SU-DHL-6 (cell line): ENCODE measurements around the gene TXNDC11.

Experiments
- H2AFZ ChIP-seq: fragments of 200-600 bp; sonication (generic); 2 replicates; pipeline ENCODE4 v1.6.1; 2014; ENCODE audit warnings: low read depth, mild to moderate bottlenecking, moderate library complexity, mixed read lengths, antibody characterized with exemption, low read length; ENCODE audit not compliant: severe bottlenecking
- H3F3A ChIP-seq: fragments of 200-600 bp; shearing (Covaris generic); 2 replicates; pipeline ENCODE4 v1.6.0; 2016; ENCODE audit warnings: antibody characterized with exemption, mild to moderate bottlenecking; ENCODE audit not compliant: insufficient read depth
- H3K27ac ChIP-seq: fragments of 200-600 bp; sonication (generic); 2 replicates; pipeline ENCODE4 v1.5.1; 2016; ENCODE audit warnings: low read depth, mild to moderate bottlenecking, low read length, moderate library complexity, mixed read lengths
- H3K27me3 ChIP-seq: fragments of 200-600 bp; sonication (generic), shearing (Covaris generic); 2 replicates; pipeline ENCODE4 v1.6.0; 2014; ENCODE audit warnings: mild to moderate bottlenecking, low read length
- H3K36me3 ChIP-seq: fragments of 200-600 bp; sonication (generic); 2 replicates; pipeline ENCODE4 v1.6.1; 2014; ENCODE audit warnings: mild to moderate bottlenecking, low read length, mixed read lengths
- H3K4me2 ChIP-seq: fragments of 300-600, 200-600 bp; shearing (Covaris generic), sonication (generic); 2 replicates; pipeline ENCODE4 v1.6.0; 2014; ENCODE audit warnings: low read length, low read depth, mild to moderate bottlenecking; ENCODE audit not compliant: poor library complexity, severe bottlenecking
- H3K4me3 ChIP-seq: fragments of 200-600 bp; sonication (generic); 2 replicates; pipeline ENCODE4 v1.5.1; 2014; ENCODE audit warnings: antibody characterized with exemption, low read length, mild to moderate bottlenecking, mixed read lengths; ENCODE audit not compliant: insufficient read depth, poor library complexity, severe bottlenecking
- H3K79me2 ChIP-seq: fragments of 200-600 bp; sonication (generic); 2 replicates; pipeline ENCODE4 v1.6.1; 2014; ENCODE audit warnings: mild to moderate bottlenecking, low read length, moderate library complexity; ENCODE audit not compliant: insufficient read depth
- H3K9ac ChIP-seq: fragments of 200-600 bp; sonication (generic); 2 replicates; pipeline ENCODE4 v1.7.0; 2014; ENCODE audit warnings: mild to moderate bottlenecking, low read length
- H3K9me2 ChIP-seq: fragments of 200-600 bp; sonication (generic); replicated peaks from 2 replicates; pipeline ENCODE4 v1.6.1; 2014; ENCODE audit warnings: low read length; ENCODE audit not compliant: insufficient read depth
- H3K9me3 ChIP-seq: fragments of 200-600 bp; sonication (generic); 2 replicates; pipeline ENCODE4 v1.6.1; 2014; ENCODE audit warnings: low read length, mixed read lengths; ENCODE audit not compliant: insufficient read depth
- H4K20me1 ChIP-seq: fragments of 200-600 bp; sonication (generic); 2 replicates; pipeline ENCODE4 v1.6.1; 2014; ENCODE audit warnings: low read depth, mild to moderate bottlenecking, antibody characterized with exemption, low read length, moderate library complexity, mixed read lengths
- EZH2phosphoT487 ChIP-seq: fragments of 200-600 bp; sonication (generic), shearing (Covaris generic); conservative IDR thresholded peaks from 2 replicates; pipeline ENCODE4 v1.6.1; 2018; ENCODE audit warnings: mild to moderate bottlenecking, antibody characterized with exemption, low read length, moderate library complexity, mixed read lengths
- TF ChIP-seq, protein P1 (sequence below): fragments of 200-600 bp; sonication (generic); IDR thresholded peaks from one replicate; pipeline ENCODE4 v1.5.1; 2017; ENCODE audit warnings: antibody characterized with exemption, mild to moderate bottlenecking, low read length, moderate library complexity; ENCODE audit not compliant: insufficient read depth, poor library complexity, severe bottlenecking

TXNDC11 gene

DNA sequence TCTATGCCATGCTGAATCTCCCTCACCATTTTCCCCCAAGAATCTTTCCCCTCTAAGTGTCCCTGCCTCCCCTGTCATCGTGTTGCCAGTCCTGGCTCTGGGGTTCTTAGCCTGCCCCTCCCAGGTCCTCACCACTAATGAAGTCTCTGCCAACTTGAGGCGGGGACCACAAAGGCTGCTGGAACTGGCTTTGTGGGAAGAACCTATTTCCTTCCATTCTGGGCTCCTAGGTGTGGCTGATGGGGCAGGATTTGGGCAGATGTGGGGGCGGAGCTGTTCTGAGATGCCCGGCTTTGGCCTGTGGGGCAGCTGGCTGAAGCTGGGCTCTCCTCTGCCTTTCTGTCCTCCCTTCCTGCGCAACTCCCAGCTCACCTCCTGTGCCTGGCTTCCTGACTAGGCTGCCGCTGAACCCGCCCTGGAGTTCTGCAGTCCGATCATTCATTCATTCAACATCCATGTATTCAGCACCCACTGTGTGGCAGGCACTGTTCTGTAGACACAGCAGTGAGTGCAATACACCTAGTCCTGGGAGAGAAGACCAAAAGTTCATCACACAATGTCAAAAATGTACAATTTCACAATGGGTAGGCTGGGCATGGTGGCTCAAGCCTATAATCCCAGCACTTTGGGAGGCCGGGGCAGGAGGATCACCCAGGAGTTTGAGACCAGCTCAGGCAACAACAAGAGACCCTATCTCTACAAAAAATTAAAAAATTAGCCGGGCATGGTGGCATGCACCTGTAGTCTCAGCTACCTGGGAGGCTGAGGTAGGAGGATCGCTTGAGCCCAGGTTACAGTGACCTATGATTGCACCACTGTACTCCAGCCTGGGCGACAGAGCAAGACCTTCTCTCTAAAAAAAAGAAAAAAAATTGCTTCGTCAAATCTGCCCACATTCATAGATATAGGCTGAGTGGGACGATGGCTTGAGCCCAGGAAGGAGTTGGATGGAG is 76.3 kb downstream of the TXNDC11 start:
- H3K27ac ChIP-seq: no peak overlapping the region
- H3K4me3 ChIP-seq: no peak overlapping the region
- H3K9me3 ChIP-seq: no peaks in the 10 kb centered on the region
- TF ChIP-seq, protein P1, sequence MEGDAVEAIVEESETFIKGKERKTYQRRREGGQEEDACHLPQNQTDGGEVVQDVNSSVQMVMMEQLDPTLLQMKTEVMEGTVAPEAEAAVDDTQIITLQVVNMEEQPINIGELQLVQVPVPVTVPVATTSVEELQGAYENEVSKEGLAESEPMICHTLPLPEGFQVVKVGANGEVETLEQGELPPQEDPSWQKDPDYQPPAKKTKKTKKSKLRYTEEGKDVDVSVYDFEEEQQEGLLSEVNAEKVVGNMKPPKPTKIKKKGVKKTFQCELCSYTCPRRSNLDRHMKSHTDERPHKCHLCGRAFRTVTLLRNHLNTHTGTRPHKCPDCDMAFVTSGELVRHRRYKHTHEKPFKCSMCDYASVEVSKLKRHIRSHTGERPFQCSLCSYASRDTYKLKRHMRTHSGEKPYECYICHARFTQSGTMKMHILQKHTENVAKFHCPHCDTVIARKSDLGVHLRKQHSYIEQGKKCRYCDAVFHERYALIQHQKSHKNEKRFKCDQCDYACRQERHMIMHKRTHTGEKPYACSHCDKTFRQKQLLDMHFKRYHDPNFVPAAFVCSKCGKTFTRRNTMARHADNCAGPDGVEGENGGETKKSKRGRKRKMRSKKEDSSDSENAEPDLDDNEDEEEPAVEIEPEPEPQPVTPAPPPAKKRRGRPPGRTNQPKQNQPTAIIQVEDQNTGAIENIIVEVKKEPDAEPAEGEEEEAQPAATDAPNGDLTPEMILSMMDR: no peak
- no peaks in the 10 kb centered on the region for H3K79me2 ChIP-seq
- H4K20me1 ChIP-seq: no peaks in the 10 kb centered on the region
- H3K36me3 ChIP-seq: no peaks in the 10 kb centered on the region
- no peaks in the 10 kb centered on the region for H3K9me2 ChIP-seq
- H2AFZ ChIP-seq: no peak overlapping the region
- H3K9ac ChIP-seq: no peak overlapping the region
- H3K27me3 ChIP-seq: no peaks in the 10 kb centered on the region
- H3K4me2 ChIP-seq: no peak overlapping the region
- H3F3A ChIP-seq: no peaks in the 10 kb centered on the region

DNA sequence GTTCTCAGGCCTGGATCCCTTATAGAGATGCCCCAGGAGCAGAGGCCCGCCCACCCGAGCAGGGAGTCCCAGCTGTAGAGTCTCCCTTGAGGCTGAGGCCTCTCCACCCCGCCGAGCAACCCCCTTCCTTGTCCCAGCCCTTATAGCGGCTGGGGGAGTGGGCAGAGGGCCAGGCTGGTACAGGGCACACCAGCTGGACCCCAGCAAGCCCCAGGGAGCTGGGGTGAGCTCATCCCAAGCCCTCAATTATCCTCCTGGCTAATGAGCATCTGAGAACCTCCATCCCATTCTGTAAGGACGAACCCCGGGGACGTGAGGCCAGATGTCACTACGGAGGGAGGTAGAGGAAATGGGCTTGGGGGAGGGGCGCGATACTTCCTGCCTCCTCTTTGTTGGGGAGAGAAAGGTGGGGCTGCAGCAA is 77.6 kb downstream of the TXNDC11 start:
- Histone ChIP-seq H4K20me1 (no peaks in the 10 kb centered on the region), H3K36me3 (no peaks in the 10 kb centered on the region), H2AFZ (no peak overlapping the region), H3K4me3 (no peak overlapping the region), H3K9me3 (no peaks in the 10 kb centered on the region), H3K27me3 (no peaks in the 10 kb centered on the region), H3K9ac (no peak overlapping the region), H3K4me2 (no peak overlapping the region), H3K79me2 (no peaks in the 10 kb centered on the region), H3F3A (no peaks in the 10 kb centered on the region), H3K9me2 (no peaks in the 10 kb centered on the region), H3K27ac (no peak overlapping the region)
- no peak for TF ChIP-seq EZH2phosphoT487
- TF ChIP-seq, protein P1: no peak

DNA sequence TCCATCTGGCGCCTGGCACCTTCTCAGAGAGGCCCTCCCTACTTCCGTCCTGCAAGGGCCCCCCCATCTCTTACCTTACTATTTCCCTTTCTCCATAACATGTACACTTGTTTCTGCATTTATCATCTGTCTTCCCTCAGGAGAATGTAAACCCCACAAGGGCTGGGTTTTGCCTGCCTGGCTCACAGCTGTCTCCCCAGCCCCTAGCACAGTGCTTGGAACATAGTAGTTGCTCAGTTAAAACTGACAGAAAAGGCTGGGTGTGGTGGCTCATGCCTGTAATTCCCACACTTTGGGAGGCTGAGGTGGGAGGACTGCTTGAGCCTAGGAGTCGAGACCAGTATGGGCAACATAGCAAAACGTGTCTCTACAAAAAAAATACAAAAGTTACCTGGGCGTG is 80.1 kb downstream of the TXNDC11 start:
- Histone ChIP-seq H3K27me3 (no peaks in the 10 kb centered on the region), H3K79me2 (no peaks in the 10 kb centered on the region), H3K4me2 (no peak overlapping the region), H4K20me1 (no peaks in the 10 kb centered on the region), H3K9me2 (no peaks in the 10 kb centered on the region), H3K36me3 (no peaks in the 10 kb centered on the region), H2AFZ (no peak overlapping the region), H3K4me3 (no peak overlapping the region), H3K9me3 (no peaks in the 10 kb centered on the region), H3F3A (no peaks in the 10 kb centered on the region), H3K27ac (no peak overlapping the region), H3K9ac (no peak overlapping the region)
- TF ChIP-seq, protein P1: no peak
- no peak for TF ChIP-seq EZH2phosphoT487
